ENCODE data around the gene DCUN1D3. TPM values are rescaled to one million over a fixed set of nuclear protein-coding genes. Genes with fewer than 3 reads are reported as not detected.
A peak's percentile ranks its signal among the peaks of the same experiment; 100 is the strongest.
"Not testable (repeated sequence)": the region's sequence is repeated elsewhere in the genome, so short reads cannot be mapped to it uniquely, and the experiment has no call there.

DCUN1D3 gene
- total and polyA plus RNA-seq, 2 experiments from 2014 or later: 8.5 to 13.7 TPM

DNA sequence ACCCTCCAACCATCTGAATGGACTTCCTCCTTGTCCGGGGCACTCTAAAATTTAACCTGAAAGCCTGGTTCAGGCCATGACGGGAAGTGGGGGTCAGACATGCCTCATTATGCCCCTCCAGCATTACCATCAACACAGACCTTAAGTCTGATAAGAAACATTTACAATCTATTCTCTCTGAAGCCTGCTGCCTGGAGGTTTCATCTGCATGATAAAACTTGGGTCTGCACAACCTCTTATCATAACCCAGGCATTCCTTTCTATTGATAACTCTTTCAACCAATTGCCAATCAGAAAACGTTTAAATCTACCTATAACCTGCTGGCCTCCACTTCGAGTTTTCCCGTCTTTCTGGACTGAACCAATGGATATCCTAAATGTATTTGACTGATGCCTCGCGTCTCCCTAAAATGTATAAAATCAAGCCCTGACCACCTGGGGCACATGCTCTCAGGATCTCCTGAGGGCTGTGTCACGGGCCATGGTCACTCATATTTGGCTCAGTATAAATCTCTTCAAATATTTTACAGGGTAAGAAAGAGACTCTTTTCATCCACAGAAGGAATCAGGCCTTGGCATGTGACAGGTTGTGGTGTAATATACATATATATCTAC, 46.0 kb upstream of the DCUN1D3 start (continued):
- TF ChIP-seq ZNF114 (CRISPR knock-in tag; IDR thresholded peaks at IDR 0.05): no peak
- TF ChIP-seq, protein P1, sequence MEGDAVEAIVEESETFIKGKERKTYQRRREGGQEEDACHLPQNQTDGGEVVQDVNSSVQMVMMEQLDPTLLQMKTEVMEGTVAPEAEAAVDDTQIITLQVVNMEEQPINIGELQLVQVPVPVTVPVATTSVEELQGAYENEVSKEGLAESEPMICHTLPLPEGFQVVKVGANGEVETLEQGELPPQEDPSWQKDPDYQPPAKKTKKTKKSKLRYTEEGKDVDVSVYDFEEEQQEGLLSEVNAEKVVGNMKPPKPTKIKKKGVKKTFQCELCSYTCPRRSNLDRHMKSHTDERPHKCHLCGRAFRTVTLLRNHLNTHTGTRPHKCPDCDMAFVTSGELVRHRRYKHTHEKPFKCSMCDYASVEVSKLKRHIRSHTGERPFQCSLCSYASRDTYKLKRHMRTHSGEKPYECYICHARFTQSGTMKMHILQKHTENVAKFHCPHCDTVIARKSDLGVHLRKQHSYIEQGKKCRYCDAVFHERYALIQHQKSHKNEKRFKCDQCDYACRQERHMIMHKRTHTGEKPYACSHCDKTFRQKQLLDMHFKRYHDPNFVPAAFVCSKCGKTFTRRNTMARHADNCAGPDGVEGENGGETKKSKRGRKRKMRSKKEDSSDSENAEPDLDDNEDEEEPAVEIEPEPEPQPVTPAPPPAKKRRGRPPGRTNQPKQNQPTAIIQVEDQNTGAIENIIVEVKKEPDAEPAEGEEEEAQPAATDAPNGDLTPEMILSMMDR (conservative IDR thresholded peaks at IDR 0.05; ENCODE audit: low read depth in 2 of 2): no peak

GRCh38 chr16:20945575-20945875, 45.4 kb upstream of the DCUN1D3 start:
- H3K9me2 ChIP-seq (ENCODE audit: insufficient read depth); H3K36me3 Mint-ChIP-seq (ENCODE audit: low read depth); H3K36me3 ChIP-seq (ENCODE audit: insufficient read depth); H3K4me3 Mint-ChIP-seq; H3K27me3 Mint-ChIP-seq (ENCODE audit: insufficient read depth, low read depth, poor library complexity); H3K79me2 ChIP-seq (replicated peaks; ENCODE audit: insufficient read depth); H3K4me1 ChIP-seq (ENCODE audit: insufficient read depth); H3F3A ChIP-seq (replicated peaks; ENCODE audit: low read depth); H3K4me1 Mint-ChIP-seq; DNase-seq (ENCODE audit: low spot score); H3K4me2 ChIP-seq; ATAC-seq; H3K27me3 ChIP-seq (ENCODE audit: insufficient read depth); H4K20me1 ChIP-seq (replicated peaks; ENCODE audit: insufficient read depth); H3K27ac Mint-ChIP-seq; H3K9me3 Mint-ChIP-seq; H3K4me3 ChIP-seq: not testable (repeated sequence)
- Histone ChIP-seq H2AFZ (peak overlapping the region; percentile 66; the same call in 1 of the 2 replicates), H3K27ac (ENCODE audit: low read depth) (0 out of 2 replicates have a peak overlapping the region, but pooled peaks have one; percentile 32)

GRCh38 chr16:20944861-20945574, 44.9 kb upstream of the DCUN1D3 start:
- no peaks in the 10 kb centered on the region; the same call in 1 of the 2 replicates for H3K9me2 ChIP-seq (ENCODE audit: insufficient read depth)
- Mint-ChIP-seq H3K4me3 (no peak overlapping the region), H3K36me3 (ENCODE audit: low read depth) (no peaks in the 10 kb centered on the region), H3K9me3 (no peaks in the 10 kb centered on the region), H3K27me3 (ENCODE audit: insufficient read depth, low read depth, poor library complexity) (peaks cover 3% of the 10 kb centered on the region), H3K4me1 (peaks cover 9% of the 10 kb centered on the region; the same call in 2 of the 3 replicates), H3K27ac (no peak overlapping the region)
- H3K79me2 ChIP-seq (replicated peaks; ENCODE audit: insufficient read depth): no peaks in the 10 kb centered on the region
- H3K4me2 ChIP-seq: no peak overlapping the region
- DNase-seq (ENCODE audit: low spot score) (peak; percentile 16), ATAC-seq (no peak)
- H3K4me3 ChIP-seq: no peak overlapping the region
- no peaks in the 10 kb centered on the region for H3F3A ChIP-seq (replicated peaks; ENCODE audit: low read depth)
- no peaks in the 10 kb centered on the region for H3K36me3 ChIP-seq (ENCODE audit: insufficient read depth)
- no peaks in the 10 kb centered on the region for H3K27me3 ChIP-seq (ENCODE audit: insufficient read depth)
- H3K27ac ChIP-seq (ENCODE audit: low read depth): no peak overlapping the region
- peaks cover 8% of the 10 kb centered on the region for H3K4me1 ChIP-seq (ENCODE audit: insufficient read depth)
- H4K20me1 ChIP-seq (replicated peaks; ENCODE audit: insufficient read depth): no peaks in the 10 kb centered on the region
- peak overlapping the region; percentile 29; the same call in 1 of the 2 replicates for H2AFZ ChIP-seq
- no peak for TF ChIP-seq NANOG (IDR thresholded peaks at IDR 0.05; ENCODE audit: borderline replicate concordance)
- no peak for TF ChIP-seq EZH2 (IDR thresholded peaks at IDR 0.05; ENCODE audit: low read depth, unreplicated experiment)
- no peak for TF ChIP-seq ZNF331 (CRISPR knock-in tag; IDR thresholded peaks at IDR 0.05; ENCODE audit: low read depth)
- no peak for TF ChIP-seq STAT1 (IDR thresholded peaks at IDR 0.05; ENCODE audit: unreplicated experiment)
- TF ChIP-seq ZNF114 (CRISPR knock-in tag; IDR thresholded peaks at IDR 0.05): 0 out of 2 replicates have a peak, but pooled peaks have one; percentile 36
- TF ChIP-seq ETS1 (IDR thresholded peaks at IDR 0.05): no peak
- TF ChIP-seq POLR2AphosphoS5 (IDR thresholded peaks at IDR 0.05; ENCODE audit: low read depth): no peak
- TF ChIP-seq, protein P2, sequence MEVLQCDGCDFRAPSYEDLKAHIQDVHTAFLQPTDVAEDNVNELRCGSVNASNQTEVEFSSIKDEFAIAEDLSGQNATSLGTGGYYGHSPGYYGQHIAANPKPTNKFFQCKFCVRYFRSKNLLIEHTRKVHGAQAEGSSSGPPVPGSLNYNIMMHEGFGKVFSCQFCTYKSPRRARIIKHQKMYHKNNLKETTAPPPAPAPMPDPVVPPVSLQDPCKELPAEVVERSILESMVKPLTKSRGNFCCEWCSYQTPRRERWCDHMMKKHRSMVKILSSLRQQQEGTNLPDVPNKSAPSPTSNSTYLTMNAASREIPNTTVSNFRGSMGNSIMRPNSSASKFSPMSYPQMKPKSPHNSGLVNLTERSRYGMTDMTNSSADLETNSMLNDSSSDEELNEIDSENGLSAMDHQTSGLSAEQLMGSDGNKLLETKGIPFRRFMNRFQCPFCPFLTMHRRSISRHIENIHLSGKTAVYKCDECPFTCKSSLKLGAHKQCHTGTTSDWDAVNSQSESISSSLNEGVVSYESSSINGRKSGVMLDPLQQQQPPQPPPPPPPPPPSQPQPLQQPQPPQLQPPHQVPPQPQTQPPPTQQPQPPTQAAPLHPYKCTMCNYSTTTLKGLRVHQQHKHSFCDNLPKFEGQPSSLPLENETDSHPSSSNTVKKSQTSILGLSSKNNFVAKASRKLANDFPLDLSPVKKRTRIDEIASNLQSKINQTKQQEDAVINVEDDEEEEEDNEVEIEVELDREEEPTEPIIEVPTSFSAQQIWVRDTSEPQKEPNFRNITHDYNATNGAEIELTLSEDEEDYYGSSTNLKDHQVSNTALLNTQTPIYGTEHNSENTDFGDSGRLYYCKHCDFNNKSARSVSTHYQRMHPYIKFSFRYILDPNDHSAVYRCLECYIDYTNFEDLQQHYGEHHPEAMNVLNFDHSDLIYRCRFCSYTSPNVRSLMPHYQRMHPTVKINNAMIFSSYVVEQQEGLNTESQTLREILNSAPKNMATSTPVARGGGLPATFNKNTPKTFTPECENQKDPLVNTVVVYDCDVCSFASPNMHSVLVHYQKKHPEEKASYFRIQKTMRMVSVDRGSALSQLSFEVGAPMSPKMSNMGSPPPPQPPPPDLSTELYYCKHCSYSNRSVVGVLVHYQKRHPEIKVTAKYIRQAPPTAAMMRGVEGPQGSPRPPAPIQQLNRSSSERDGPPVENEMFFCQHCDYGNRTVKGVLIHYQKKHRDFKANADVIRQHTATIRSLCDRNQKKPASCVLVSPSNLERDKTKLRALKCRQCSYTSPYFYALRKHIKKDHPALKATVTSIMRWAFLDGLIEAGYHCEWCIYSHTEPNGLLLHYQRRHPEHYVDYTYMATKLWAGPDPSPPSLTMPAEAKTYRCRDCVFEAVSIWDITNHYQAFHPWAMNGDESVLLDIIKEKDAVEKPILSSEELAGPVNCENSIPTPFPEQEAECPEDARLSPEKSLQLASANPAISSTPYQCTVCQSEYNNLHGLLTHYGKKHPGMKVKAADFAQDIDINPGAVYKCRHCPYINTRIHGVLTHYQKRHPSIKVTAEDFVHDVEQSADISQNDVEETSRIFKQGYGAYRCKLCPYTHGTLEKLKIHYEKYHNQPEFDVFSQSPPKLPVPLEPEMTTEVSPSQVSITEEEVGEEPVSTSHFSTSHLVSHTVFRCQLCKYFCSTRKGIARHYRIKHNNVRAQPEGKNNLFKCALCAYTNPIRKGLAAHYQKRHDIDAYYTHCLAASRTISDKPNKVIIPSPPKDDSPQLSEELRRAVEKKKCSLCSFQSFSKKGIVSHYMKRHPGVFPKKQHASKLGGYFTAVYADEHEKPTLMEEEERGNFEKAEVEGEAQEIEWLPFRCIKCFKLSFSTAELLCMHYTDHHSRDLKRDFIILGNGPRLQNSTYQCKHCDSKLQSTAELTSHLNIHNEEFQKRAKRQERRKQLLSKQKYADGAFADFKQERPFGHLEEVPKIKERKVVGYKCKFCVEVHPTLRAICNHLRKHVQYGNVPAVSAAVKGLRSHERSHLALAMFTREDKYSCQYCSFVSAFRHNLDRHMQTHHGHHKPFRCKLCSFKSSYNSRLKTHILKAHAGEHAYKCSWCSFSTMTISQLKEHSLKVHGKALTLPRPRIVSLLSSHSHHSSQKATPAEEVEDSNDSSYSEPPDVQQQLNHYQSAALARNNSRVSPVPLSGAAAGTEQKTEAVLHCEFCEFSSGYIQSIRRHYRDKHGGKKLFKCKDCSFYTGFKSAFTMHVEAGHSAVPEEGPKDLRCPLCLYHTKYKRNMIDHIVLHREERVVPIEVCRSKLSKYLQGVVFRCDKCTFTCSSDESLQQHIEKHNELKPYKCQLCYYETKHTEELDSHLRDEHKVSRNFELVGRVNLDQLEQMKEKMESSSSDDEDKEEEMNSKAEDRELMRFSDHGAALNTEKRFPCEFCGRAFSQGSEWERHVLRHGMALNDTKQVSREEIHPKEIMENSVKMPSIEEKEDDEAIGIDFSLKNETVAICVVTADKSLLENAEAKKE (CRISPR knock-in tag; IDR thresholded peaks at IDR 0.05): no peak
- TF ChIP-seq CREB1 (CRISPR knock-in tag; IDR thresholded peaks at IDR 0.05; ENCODE audit: low read depth): no peak
